Measurements from ENCODE around the gene FBLN7.

Gene FBLN7

GRCh38 chr2:112140899-112141625, 2.9 kb downstream of the FBLN7 start:
- DNase-seq (ENCODE audit: low read depth), result no peak

GRCh38 chr2:112141626-112142007, 3.4 kb downstream of the FBLN7 start:
- no peak for DNase-seq (ENCODE audit: low read depth)

- no peak for DNase-seq (ENCODE audit: low read depth)
Measured at GRCh38 chr2:112142525-112143078, 4.4 kb downstream of the FBLN7 start.

- DNase-seq (ENCODE audit: low read depth), result no peak
Measured at GRCh38 chr2:112143150-112143549, 5.0 kb downstream of the FBLN7 start.

- no peak for DNase-seq (ENCODE audit: low read depth)
Measured at GRCh38 chr2:112144966-112145365, 6.8 kb downstream of the FBLN7 start.

GRCh38 chr2:112147382-112148168, 9.4 kb downstream of the FBLN7 start:
- no peak for DNase-seq (ENCODE audit: low read depth)

- DNase-seq (ENCODE audit: low read depth), result no peak
Measured at GRCh38 chr2:112148477-112148876, 10.3 kb downstream of the FBLN7 start.

- DNase-seq (ENCODE audit: low read depth), result no peak
Measured at GRCh38 chr2:112149194-112149593, 11.0 kb downstream of the FBLN7 start.

- no peak for DNase-seq (ENCODE audit: low read depth)
Measured at GRCh38 chr2:112149866-112150435, 11.8 kb downstream of the FBLN7 start.

GRCh38 chr2:112150447-112150846, 12.3 kb downstream of the FBLN7 start:
- DNase-seq (ENCODE audit: low read depth), result no peak

GRCh38 chr2:112150851-112151250, 12.7 kb downstream of the FBLN7 start:
- no peak for DNase-seq (ENCODE audit: low read depth)

GRCh38 chr2:112151271-112151670, 13.1 kb downstream of the FBLN7 start:
- DNase-seq (ENCODE audit: low read depth), result no peak

GRCh38 chr2:112151701-112152440, 13.7 kb downstream of the FBLN7 start:
- no peak for DNase-seq (ENCODE audit: low read depth)

- DNase-seq (ENCODE audit: low read depth), result no peak
Measured at GRCh38 chr2:112152476-112153178, 14.4 kb downstream of the FBLN7 start.

GRCh38 chr2:112153179-112153490, 14.9 kb downstream of the FBLN7 start:
- no peak for DNase-seq (ENCODE audit: low read depth)

- no peak for DNase-seq (ENCODE audit: low read depth)
Measured at GRCh38 chr2:112153501-112153900, 15.3 kb downstream of the FBLN7 start.

- DNase-seq (ENCODE audit: low read depth), result no peak
Measured at GRCh38 chr2:112154246-112155117, 16.3 kb downstream of the FBLN7 start.

GRCh38 chr2:112155331-112156151, 17.4 kb downstream of the FBLN7 start:
- no peak for DNase-seq (ENCODE audit: low read depth)

- DNase-seq (ENCODE audit: low read depth), result no peak
Measured at GRCh38 chr2:112156152-112156986, 18.2 kb downstream of the FBLN7 start.
